HepG2 (cell line): Measurements from ENCODE around the gene OTUD7B. TPM values are rescaled to one million over a fixed set of nuclear protein-coding genes. Genes with fewer than 3 reads are reported as not detected.

Experiments used
- HBP1 ChIP-seq: IDR thresholded peaks from 2 replicates; pipeline ENCODE4 v1.6.1; 2016; ENCODE audit warnings: low read depth, control low read depth
- IRX3 ChIP-seq: sonication (generic); formaldehyde crosslinking; IDR thresholded peaks from 2 replicates; pipeline ENCODE4 v1.8.1; 2023; ENCODE audit warnings: mild to moderate bottlenecking, low read depth, missing genetic modification reagents, borderline replicate concordance
- MXD1 ChIP-seq: sonication (generic); formaldehyde crosslinking; IDR thresholded peaks from 2 replicates; pipeline ENCODE4 v1.4.0; 2020; ENCODE audit warnings: mild to moderate bottlenecking, missing genetic modification reagents
- NKX3-1 ChIP-seq: sonication (generic); formaldehyde crosslinking; IDR thresholded peaks from 2 replicates; pipeline ENCODE4 v1.5.0; 2020; ENCODE audit warnings: missing genetic modification reagents
- PHF8 ChIP-seq: sonication (generic); formaldehyde crosslinking; IDR thresholded peaks from 2 replicates; pipeline ENCODE4 v1.5.0; 2020; ENCODE audit warnings: missing genetic modification reagents
- PREB ChIP-seq: sonication (generic); formaldehyde crosslinking; IDR thresholded peaks from 2 replicates; pipeline ENCODE4 v1.4.0; 2020; ENCODE audit warnings: missing genetic modification reagents
- SRF ChIP-seq: IDR thresholded peaks from 2 replicates; pipeline ENCODE4 v1.6.1; 2011; ENCODE audit warnings: mild to moderate bottlenecking, low read depth, low read length, moderate library complexity
- TGIF2 ChIP-seq: IDR thresholded peaks from 2 replicates; pipeline ENCODE4 v1.6.1; 2016; ENCODE audit warnings: control low read depth, missing compliant biosample characterization
- TOE1 ChIP-seq: sonication (generic); formaldehyde crosslinking; IDR thresholded peaks from 2 replicates; pipeline ENCODE4 v1.4.0; 2020; ENCODE audit warnings: mild to moderate bottlenecking, missing genetic modification reagents
- ZIK1 ChIP-seq: sonication (generic); formaldehyde crosslinking; IDR thresholded peaks from 2 replicates; pipeline ENCODE4 v1.5.0; 2020; ENCODE audit warnings: mild to moderate bottlenecking, low read depth, missing genetic modification reagents, borderline replicate concordance
- ZNF138 ChIP-seq: sonication (generic); formaldehyde crosslinking; IDR thresholded peaks from 2 replicates; pipeline ENCODE4 v1.5.0; 2020; ENCODE audit warnings: mild to moderate bottlenecking, low read depth, missing genetic modification reagents
- ZNF350 ChIP-seq: sonication (generic); formaldehyde crosslinking; IDR thresholded peaks from 2 replicates; pipeline ENCODE4 v1.4.0; 2020; ENCODE audit warnings: mild to moderate bottlenecking, low read depth, missing genetic modification reagents, borderline replicate concordance
- ZNF607 ChIP-seq: sonication (generic); formaldehyde crosslinking; IDR thresholded peaks from 2 replicates; pipeline ENCODE4 v1.5.1; 2020; ENCODE audit warnings: missing genetic modification reagents, mild to moderate bottlenecking, borderline replicate concordance
- ZNF7 ChIP-seq: IDR thresholded peaks from 2 replicates; pipeline ENCODE4 v1.6.1; 2016; ENCODE audit warnings: missing biosample characterization, missing genetic modification reagents
- ZNF772 ChIP-seq: sonication (generic); formaldehyde crosslinking; IDR thresholded peaks from 2 replicates; pipeline ENCODE4 v1.5.0; 2020; ENCODE audit warnings: mild to moderate bottlenecking, missing genetic modification reagents
- ZNF792 ChIP-seq: IDR thresholded peaks from 2 replicates; pipeline ENCODE4 v1.6.1; 2016
- polyA plus RNA-seq, 8 experiments: library from polyadenylated mRNA; depleted of rRNA in 3 of 8; stranded (reverse) in 7 of 8; unstranded in 1 of 8; fragments of >200 nt; fragmentation: Illumina TruSeq in 4 of 8; extraction: Trizol in 4 of 8; gene quantifications; 2 replicates each; pipeline versions ENCODE4 v1.2.1 to v1.2.3, GENCODE V29; 2011 to 2016; ENCODE audit warnings: low read depth in 4 of 8, missing spikeins in 1 of 8, mixed read lengths in 1 of 8; ENCODE audit not compliant: insufficient read depth in 1 of 8
- total RNA-seq, 5 experiments: library from RNA; depleted of rRNA; stranded (reverse); fragments of >200 nt; fragmentation: Illumina TruSeq; extraction: Trizol; gene quantifications; 2 replicates each; pipeline ENCODE4 v1.2.3, GENCODE V29; 2016; ENCODE audit warnings: low read depth in 1 of 5
- TF ChIP-seq, protein P1 (sequence below): sonication (generic); formaldehyde crosslinking; IDR thresholded peaks from 2 replicates; pipeline ENCODE4 v1.4.0; 2020; ENCODE audit warnings: missing genetic modification reagents, borderline replicate concordance

Gene OTUD7B
- total and polyA plus RNA-seq, 2 of the 13 experiments (the other 11 are each of a cell fraction or from before 2014, with no cell fraction given), result 5.1 to 11.2 TPM

DNA sequence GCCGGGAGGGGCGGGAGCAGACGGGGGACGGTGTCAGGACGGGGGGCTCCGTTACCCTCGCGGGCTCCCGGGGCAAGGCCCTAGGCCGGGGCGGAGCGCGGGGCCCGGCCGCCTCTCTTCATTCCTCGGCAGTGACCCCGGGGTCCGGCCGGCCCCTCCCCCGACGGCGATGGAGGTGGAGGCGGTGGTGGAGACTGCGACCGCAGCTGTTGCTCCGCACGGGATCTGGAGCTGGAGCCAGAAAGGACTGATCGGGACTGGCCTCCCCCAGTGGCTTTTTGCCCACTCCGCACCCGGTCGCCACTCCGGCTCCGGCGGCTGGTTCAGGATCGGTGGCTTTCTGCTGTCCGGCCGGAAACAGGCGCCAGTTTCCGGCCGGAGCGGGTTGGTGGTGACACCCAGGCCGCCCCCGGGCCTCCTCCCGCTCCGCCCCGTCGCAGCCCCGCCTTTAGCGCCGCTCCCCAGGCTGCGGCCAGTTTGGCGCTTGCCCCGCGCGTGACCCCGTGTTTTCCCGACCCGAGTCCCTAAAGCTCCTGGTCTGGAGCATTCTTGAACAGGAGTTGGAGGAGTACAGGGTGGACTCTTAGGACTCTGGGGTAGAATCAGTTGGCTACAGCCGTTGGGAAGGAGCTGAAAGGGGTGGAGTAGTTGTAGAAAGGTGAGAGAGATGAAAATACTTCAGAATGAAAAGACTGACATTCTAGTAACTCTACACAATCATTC lies at the start of gene OTUD7B (continued):
- TF ChIP-seq TOE1 (CRISPR knock-in tag) (peak; percentile 78; the same call in 1 of the 2 replicates), ZIK1 (CRISPR knock-in tag) (no peak), IRX3 (CRISPR knock-in tag) (peak; percentile 81; the same call in 1 of the 2 replicates), ZNF350 (CRISPR knock-in tag) (peak; percentile 67; the same call in 1 of the 2 replicates), ZNF138 (CRISPR knock-in tag) (no peak), SRF (peak; percentile 36; the same call in 1 of the 2 replicates), PREB (no peak), HBP1 (CRISPR knock-in tag) (peak; percentile 74), NKX3-1 (no peak), TGIF2 (CRISPR knock-in tag) (peak; percentile 36; the same call in 1 of the 2 replicates), PHF8 (CRISPR knock-in tag) (peak; percentile 96), ZNF792 (CRISPR knock-in tag) (peak; percentile 91), ZNF607 (CRISPR knock-in tag) (peak; percentile 76), ZNF772 (peak; percentile 95), ZNF7 (no peak), MXD1 (peak; percentile 39)
- TF ChIP-seq, protein P1, sequence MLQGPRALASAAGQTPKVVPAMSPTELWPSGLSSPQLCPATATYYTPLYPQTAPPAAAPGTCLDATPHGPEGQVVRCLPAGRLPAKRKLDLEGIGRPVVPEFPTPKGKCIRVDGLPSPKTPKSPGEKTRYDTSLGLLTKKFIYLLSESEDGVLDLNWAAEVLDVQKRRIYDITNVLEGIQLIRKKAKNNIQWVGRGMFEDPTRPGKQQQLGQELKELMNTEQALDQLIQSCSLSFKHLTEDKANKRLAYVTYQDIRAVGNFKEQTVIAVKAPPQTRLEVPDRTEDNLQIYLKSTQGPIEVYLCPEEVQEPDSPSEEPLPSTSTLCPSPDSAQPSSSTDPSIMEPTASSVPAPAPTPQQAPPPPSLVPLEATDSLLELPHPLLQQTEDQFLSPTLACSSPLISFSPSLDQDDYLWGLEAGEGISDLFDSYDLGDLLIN (CRISPR knock-in tag), result no peak
